HG03457 (cell line): ENCODE measurements around the gene TRMT61A.
"Not testable (repeated sequence)": the region's sequence is repeated elsewhere in the genome, so short reads cannot be mapped to it uniquely, and the experiment has no call there.

ENCODE experiments used
- ATAC-seq: cut with Tn5 transposase; IDR thresholded peaks from one replicate; pipeline ENCODE4 v1.9.1; 2021; ENCODE audit warnings: moderate number of reproducible peaks; ENCODE audit not compliant: unreplicated experiment

TRMT61A gene

GRCh38 chr14:103508521-103509329, 20.3 kb upstream of the TRMT61A start:
- ATAC-seq, result no peak

- no peak for ATAC-seq
Observed at GRCh38 chr14:103509864-103510723, 18.9 kb upstream of the TRMT61A start.

- no peak for ATAC-seq
Observed at GRCh38 chr14:103510724-103511693, 18.0 kb upstream of the TRMT61A start.

- ATAC-seq, result not testable (repeated sequence)
Observed at GRCh38 chr14:103512180-103512579, 16.8 kb upstream of the TRMT61A start.

- no peak for ATAC-seq
Observed at GRCh38 chr14:103512701-103513611, 16.0 kb upstream of the TRMT61A start.

GRCh38 chr14:103514596-103515421, 14.2 kb upstream of the TRMT61A start:
- ATAC-seq, result no peak

GRCh38 chr14:103516426-103517173, 12.4 kb upstream of the TRMT61A start:
- no peak for ATAC-seq

- ATAC-seq, result no peak
Observed at GRCh38 chr14:103517174-103517566, 11.8 kb upstream of the TRMT61A start.

- no peak for ATAC-seq
Observed at GRCh38 chr14:103517721-103518421, 11.1 kb upstream of the TRMT61A start.

- ATAC-seq, result no peak
Observed at GRCh38 chr14:103518422-103519042, 10.5 kb upstream of the TRMT61A start.

GRCh38 chr14:103519043-103519836, 9.8 kb upstream of the TRMT61A start:
- no peak for ATAC-seq

GRCh38 chr14:103519837-103520212, 9.2 kb upstream of the TRMT61A start:
- ATAC-seq, result no peak

- ATAC-seq, result no peak
Observed at GRCh38 chr14:103520269-103520656, 8.7 kb upstream of the TRMT61A start.

- ATAC-seq, result no peak
Observed at GRCh38 chr14:103520657-103521437, 8.1 kb upstream of the TRMT61A start.

- ATAC-seq, result no peak
Observed at GRCh38 chr14:103521438-103521950, 7.5 kb upstream of the TRMT61A start.
